ENCODE data around the gene PRAMEF6.
A peak's percentile ranks its signal among the peaks of the same experiment; 100 is the strongest.
"Not testable (repeated sequence)": the region's sequence is repeated elsewhere in the genome, so short reads cannot be mapped to it uniquely, and the experiment has no call there.

Gene PRAMEF6

DNA sequence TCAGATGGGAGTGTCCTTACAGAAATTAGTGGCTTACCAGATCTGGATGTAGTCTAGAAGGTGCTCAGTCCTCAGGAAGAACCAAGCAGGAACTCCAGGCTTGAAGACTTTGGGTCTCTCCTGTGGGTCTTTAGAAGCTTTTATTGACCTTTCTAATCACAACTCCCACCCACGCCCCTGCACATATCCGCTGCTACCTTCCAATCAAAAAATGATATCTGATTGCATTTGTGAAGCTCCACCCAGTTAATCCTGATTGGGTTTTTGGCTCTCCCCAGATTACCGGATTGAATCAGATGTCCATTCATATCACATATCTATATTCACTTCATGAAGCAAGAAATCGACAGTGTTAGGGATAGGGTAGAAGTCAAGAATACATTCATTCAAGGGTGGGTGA is at the start of gene PRAMEF6:
TSS of gene PRAMEF6 (minus strand) at position 101 of the 400 bp plus-strand sequence. CDS start 5,062 bp downstream, outside the sequence.
- DNase-seq, result not testable (repeated sequence)

DNA sequence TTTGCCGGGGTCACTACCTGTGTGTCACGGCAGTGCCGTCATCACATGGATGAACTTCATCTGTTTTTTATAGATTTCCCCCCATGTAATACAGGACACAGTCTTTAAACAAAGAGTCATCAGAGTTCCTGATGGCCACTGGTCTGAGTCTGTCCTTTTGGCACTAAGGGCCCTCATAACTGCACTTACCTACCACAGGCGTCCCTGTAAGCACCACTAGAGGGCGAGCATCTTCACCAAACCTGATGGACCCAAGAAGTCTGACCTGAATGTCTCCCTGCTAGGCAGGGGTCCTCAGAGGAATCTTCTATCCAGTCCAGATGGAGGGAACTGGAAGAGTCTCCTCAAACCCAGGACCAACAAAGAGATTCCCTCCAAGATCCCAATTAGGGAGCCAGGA is 23.0 kb downstream of the PRAMEF6 start:
- DNase-seq, result not testable (repeated sequence)

DNA sequence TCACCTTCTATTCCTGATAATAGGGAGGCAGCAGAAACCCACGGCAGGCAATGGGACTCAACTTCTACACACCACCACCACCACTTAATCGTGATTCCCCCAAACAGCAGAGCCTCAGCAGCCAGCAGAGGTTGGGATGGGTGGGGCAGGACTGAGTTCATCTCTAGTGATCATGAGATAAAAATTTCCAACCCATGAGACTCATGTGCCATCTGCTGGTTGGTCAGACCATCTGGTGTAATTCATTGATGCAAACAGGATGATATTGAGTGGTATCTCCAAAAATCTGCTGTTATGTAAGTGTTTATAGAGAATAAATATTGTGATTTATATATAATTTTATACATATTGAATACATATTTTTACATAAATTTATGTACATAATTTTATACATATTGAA is 25.6 kb downstream of the PRAMEF6 start:
- peak in 1 of 2 experiments; percentile 1 for DNase-seq

DNA sequence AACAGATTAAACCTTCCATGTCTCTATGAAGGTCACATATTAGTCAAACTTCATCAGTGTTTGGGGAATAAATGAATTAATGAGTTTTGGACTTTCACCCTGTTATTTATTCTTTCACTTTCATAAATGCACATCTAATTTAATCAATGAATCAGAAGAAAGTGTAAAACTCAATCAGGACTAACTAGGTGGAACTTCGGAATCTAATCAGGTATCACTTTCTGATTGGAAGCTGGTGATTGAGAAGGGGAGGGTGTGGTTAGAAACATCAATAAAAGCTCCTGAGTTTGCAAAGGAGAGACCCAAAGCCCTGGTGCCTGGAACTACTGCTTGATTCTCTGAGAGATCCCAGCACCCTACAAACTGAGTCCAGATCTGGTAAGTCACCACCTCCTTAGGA is 31.1 kb downstream of the PRAMEF6 start, which contains the start of gene PRAMEF7:
TSS of gene PRAMEF7 (plus strand) at position 301 of the 400 bp plus-strand sequence. CDS start 1,083 bp downstream, outside the sequence.
- DNase-seq, result not testable (repeated sequence)

DNA sequence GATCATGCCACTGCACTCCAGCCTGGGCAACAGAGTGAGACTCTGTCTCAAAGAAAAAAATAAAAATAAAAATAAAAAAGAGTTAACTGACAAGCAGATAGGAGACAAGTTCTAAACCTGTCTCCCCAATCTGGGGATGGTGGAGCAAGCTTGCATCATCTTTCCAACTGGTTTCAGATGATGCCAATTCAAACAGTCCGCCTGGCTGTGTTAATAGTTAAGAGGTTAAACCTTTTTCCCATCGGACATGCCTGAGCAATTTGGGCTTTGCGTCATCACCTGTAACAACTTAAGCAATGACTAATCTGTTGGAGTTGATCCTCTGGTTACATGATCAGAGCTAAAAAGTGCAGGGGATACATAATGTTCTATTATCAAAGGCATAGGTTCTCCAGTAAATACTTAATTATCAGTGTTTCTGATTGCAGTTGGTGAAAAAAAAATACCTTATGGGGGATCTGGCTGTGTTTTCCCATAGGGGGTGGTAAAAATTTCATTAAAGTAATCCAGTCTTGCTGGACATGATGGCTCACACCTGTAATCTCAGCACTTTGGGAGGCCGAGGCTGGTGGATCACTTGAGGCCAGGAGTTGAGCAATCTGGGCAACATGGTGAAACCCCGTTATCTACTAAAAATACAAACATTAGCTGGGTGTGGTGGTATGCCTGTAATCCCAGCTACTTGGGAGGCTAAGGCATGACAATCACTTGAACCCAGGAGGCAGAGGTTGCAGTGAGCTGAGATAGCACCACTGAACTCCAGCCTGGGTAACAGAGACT is 43.4 kb downstream of the PRAMEF6 start:
- DNase-seq, result not testable (repeated sequence)

DNA sequence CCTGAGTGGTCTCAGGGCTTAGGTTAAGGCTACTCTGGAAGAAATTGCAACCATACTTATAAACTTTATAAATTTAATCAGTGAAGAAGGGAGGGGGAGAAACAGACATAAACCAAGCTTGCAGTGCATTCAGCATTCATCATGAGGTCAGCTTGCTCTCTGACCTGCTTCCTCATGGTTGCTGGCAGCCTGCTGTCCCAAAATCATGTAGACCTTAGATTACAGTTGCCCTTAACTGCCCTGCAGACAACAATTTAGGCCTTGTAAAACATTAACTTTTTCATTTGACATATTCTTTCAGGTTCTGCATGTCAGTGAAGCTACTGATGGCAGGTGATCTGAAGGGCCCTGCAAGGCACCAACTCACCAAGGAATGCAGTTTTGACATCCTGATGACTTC is 48.2 kb downstream of the PRAMEF6 start:
- not testable (repeated sequence) for DNase-seq

DNA sequence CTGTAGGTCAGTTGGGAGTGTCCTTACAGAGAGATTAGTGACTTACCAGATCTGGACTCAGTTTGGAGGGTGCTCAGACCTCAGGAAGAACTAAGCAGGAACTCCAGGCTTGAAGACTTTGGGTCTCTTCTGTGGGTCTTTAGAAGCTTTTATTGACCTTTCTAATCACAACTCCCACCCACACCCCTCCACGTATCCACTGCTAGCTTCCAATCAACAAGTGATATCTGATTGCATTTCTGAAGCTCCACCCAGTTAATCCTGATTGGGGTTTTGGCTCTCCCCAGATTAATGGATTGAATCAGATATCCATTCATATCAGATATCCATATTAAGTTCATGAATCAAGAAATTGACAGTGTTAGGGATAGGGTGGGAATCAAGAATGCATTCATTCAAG is 49.2 kb downstream of the PRAMEF6 start, which contains the start of gene PRAMEF10:
TSS of gene PRAMEF10 (minus strand) at position 101 of the 400 bp plus-strand sequence. CDS start 2,423 bp downstream, outside the sequence.
- not testable (repeated sequence) for DNase-seq

Data from Kasumi-1 (cell line).